Measurements from ENCODE around the gene DNAJC11. TPM values are rescaled to one million over a fixed set of nuclear protein-coding genes. Genes with fewer than 3 reads are reported as not detected.

Gene DNAJC11
- polyA plus RNA-seq, 2 of the 4 experiments (the other 2 are of a cell fraction), result 35.7 to 48.5 TPM

- TF ChIP-seq ELK1 (IDR thresholded peaks at IDR 0.05; ENCODE audit: low read depth, low read length), result no peak
- TF ChIP-seq RARB (CRISPR knock-in tag; IDR thresholded peaks at IDR 0.05), result no peak
- no peak for TF ChIP-seq SREBF2 (IDR thresholded peaks at IDR 0.05)
- no peak for TF ChIP-seq PBX3 (IDR thresholded peaks at IDR 0.05)
- no peak for TF ChIP-seq CBX2 (IDR thresholded peaks at IDR 0.05; ENCODE audit: borderline replicate concordance, low read depth)
- TF ChIP-seq MAFK (IDR thresholded peaks at IDR 0.05; ENCODE audit: partially characterized antibody), result no peak
- Histone ChIP-seq H3K9me3 (no peaks in the 10 kb centered on the region), H3K27ac (no peak overlapping the region), H3K4me3 (no peak overlapping the region), H3K4me1 (no peaks in the 10 kb centered on the region), H3K4me2 (no peak overlapping the region)
- ATAC-seq (no peak), DNase-seq (ENCODE audit: low read depth in 1 of 2, low spot score in 1 of 2) (no peak), FAIRE-seq (no peak)
- 75% methylated on average over 1 of the region's 1 CpG for WGBS (ENCODE audit: missing lambda C conversion rate)
- ChIA-PET POLR2A (no interaction called here), CTCF (interaction anchor here (0.6 kb wide), 2 partner anchors 448 to 1909 kb away, joined by 3 read pairs; no protein-coding TSS in a partner anchor)
Observed at GRCh38 chr1:6674771-6675170, 26.8 kb downstream of the DNAJC11 start.

- DNase-seq (ENCODE audit: low read depth in 1 of 2, low spot score in 1 of 2) (no peak), ATAC-seq (no peak), FAIRE-seq (no peak)
- CTCF ChIA-PET, result no interaction called here
- POLR2A ChIA-PET, result no interaction called here
- Histone ChIP-seq H3K4me2 (no peak overlapping the region), H3K9me3 (no peaks in the 10 kb centered on the region), H3K27ac (no peak overlapping the region), H3K4me3 (no peak overlapping the region), H3K4me1 (no peaks in the 10 kb centered on the region)
- 93% methylated on average over 5 of the region's 5 CpGs for WGBS (ENCODE audit: missing lambda C conversion rate)
- TF ChIP-seq RFX5 (IDR thresholded peaks at IDR 0.05) (no peak), SMC3 (IDR thresholded peaks at IDR 0.05) (no peak), ZC3H11A (IDR thresholded peaks at IDR 0.05) (no peak), MAX (IDR thresholded peaks at IDR 0.05) (no peak), HDAC2 (IDR thresholded peaks at IDR 0.05) (no peak), HOXB5 (CRISPR knock-in tag; IDR thresholded peaks at IDR 0.05) (no peak), HEYL (CRISPR knock-in tag; IDR thresholded peaks at IDR 0.05) (no peak), NFE2L2 (conservative IDR thresholded peaks at IDR 0.05; ENCODE audit: low read length) (no peak), SREBF2 (IDR thresholded peaks at IDR 0.05) (no peak), EHF (CRISPR knock-in tag; IDR thresholded peaks at IDR 0.05) (no peak), CEBPB (IDR thresholded peaks at IDR 0.05) (no peak), CBX8 (IDR thresholded peaks at IDR 0.05) (no peak), CHD2 (IDR thresholded peaks at IDR 0.05; ENCODE audit: low read length, partially characterized antibody) (no peak), FOSL2 (IDR thresholded peaks at IDR 0.05) (no peak), FOSL2 (CRISPR knock-in tag; IDR thresholded peaks at IDR 0.05) (no peak), ESRRA (IDR thresholded peaks at IDR 0.05; ENCODE audit: borderline replicate concordance, low read length) (no peak)
Observed at GRCh38 chr1:6673816-6674398, 27.7 kb downstream of the DNAJC11 start.

- no peak overlapping the region for H3K27ac ChIP-seq
- DNase-seq (ENCODE audit: low read depth in 1 of 2, low spot score in 1 of 2), result no peak
- no peak for FAIRE-seq
- no peaks in the 10 kb centered on the region for H3K9me3 ChIP-seq
- ChIA-PET CTCF (interaction anchor here (1.3 kb wide), 1 partner anchor 15 kb away, joined by 3 read pairs; no protein-coding TSS in a partner anchor), POLR2A (no interaction called here)
- 85% methylated on average over 2 of the region's 2 CpGs for WGBS (ENCODE audit: missing lambda C conversion rate)
- TF ChIP-seq TP53 (CRISPR knock-in tag; IDR thresholded peaks at IDR 0.05) (no peak), REST (IDR thresholded peaks at IDR 0.05) (no peak), RNF2 (IDR thresholded peaks at IDR 0.05; ENCODE audit: borderline replicate concordance, low read depth) (no peak), EP300 (IDR thresholded peaks at IDR 0.05) (no peak), POLR2AphosphoS2 (conservative IDR thresholded peaks at IDR 0.05; ENCODE audit: low read length) (no peak), TFCP2L1 (CRISPR knock-in tag; IDR thresholded peaks at IDR 0.05) (no peak), PBX3 (IDR thresholded peaks at IDR 0.05) (no peak), POLR2A (IDR thresholded peaks at IDR 0.05; ENCODE audit: low read length) (no peak), SMC3 (IDR thresholded peaks at IDR 0.05) (no peak)
- no peak overlapping the region for H3K4me3 ChIP-seq
- H3K4me2 ChIP-seq, result no peak overlapping the region
- no peak for ATAC-seq
- no peaks in the 10 kb centered on the region for H3K4me1 ChIP-seq
Observed at GRCh38 chr1:6672558-6672957, 29.1 kb downstream of the DNAJC11 start.

Data from A549 (cell line).